Activated CD4-positive, alpha-beta memory T cell treated with anti-CD3 and anti-CD28 coated beads for 36 hours (primary cell): ENCODE data around the gene BIRC7. TPM values are rescaled to one million over a fixed set of nuclear protein-coding genes. Genes with fewer than 3 reads are reported as not detected.
A peak's percentile ranks its signal among the peaks of the same experiment; 100 is the strongest.

Experiments
- CTCF ChIA-PET: fragments of 350-600 bp; sonication (Branson Sonifier 250); formaldehyde crosslinking; loops from one replicate; lab custom pipeline; 2021; ENCODE audit warnings: antibody characterized with exemption, inconsistent platforms; lab: Charles Lee
- POLR2A ChIA-PET: fragments of 350-600 bp; sonication (Branson Sonifier 250); formaldehyde crosslinking; loops from one replicate; lab custom pipeline; 2021; ENCODE audit warnings: antibody characterized with exemption; lab: Charles Lee
- DNase-seq: peaks from one replicate; pipeline ENCODE4 v3.0.0-alpha.2; 2020
- H3K27ac Mint-ChIP-seq: one replicate; pipeline ENCODE4 v1.8.0; 2021; ENCODE audit warnings: mixed read lengths
- H3K27me3 Mint-ChIP-seq: one replicate; pipeline ENCODE4 v1.8.0; 2021; ENCODE audit warnings: mixed read lengths
- H3K36me3 Mint-ChIP-seq: one replicate; pipeline ENCODE4 v1.8.0; 2021; ENCODE audit warnings: mixed read lengths
- H3K4me1 Mint-ChIP-seq: one replicate; pipeline ENCODE4 v1.8.0; 2021; ENCODE audit warnings: low read depth, mixed read lengths
- H3K4me3 Mint-ChIP-seq: one replicate; pipeline ENCODE4 v1.8.0; 2021; ENCODE audit warnings: mild to moderate bottlenecking, mixed read lengths
- H3K9me3 Mint-ChIP-seq: one replicate; pipeline ENCODE4 v1.8.0; 2021; ENCODE audit warnings: mixed read lengths
- intact Hi-C: fragments of 100-400 bp; cut with micrococcal nuclease; formaldehyde crosslinking; loops from one replicate; pipeline ENCODE4 v1.15.1; 2023
- total RNA-seq, 2 experiments: library from RNA; stranded (reverse); gene quantifications; one replicate each; pipeline ENCODE4 v1.2.3, GENCODE V29; 2021

The BIRC7 gene
- total RNA-seq, 2 experiments from 2014 or later: not detected

GRCh38 chr20:63230800-63231268 lies 4.9 kb upstream of the BIRC7 start:
- H3K27me3 Mint-ChIP-seq: peaks cover 38% of the 10 kb centered on the region
- no peaks in the 10 kb centered on the region for H3K36me3 Mint-ChIP-seq
- no peak overlapping the region for H3K27ac Mint-ChIP-seq
- DNase-seq: peak; percentile 20
- no peak overlapping the region for H3K4me3 Mint-ChIP-seq
- ChIA-PET CTCF (interaction anchor here (1.0 kb wide), 1 partner anchor 10 kb away, joined by 3 read pairs; no protein-coding TSS in a partner anchor), POLR2A (no interaction called here)
- H3K4me1 Mint-ChIP-seq: peaks cover 3% of the 10 kb centered on the region
- no peaks in the 10 kb centered on the region for H3K9me3 Mint-ChIP-seq
- intact Hi-C loops: no loop called here

DNA sequence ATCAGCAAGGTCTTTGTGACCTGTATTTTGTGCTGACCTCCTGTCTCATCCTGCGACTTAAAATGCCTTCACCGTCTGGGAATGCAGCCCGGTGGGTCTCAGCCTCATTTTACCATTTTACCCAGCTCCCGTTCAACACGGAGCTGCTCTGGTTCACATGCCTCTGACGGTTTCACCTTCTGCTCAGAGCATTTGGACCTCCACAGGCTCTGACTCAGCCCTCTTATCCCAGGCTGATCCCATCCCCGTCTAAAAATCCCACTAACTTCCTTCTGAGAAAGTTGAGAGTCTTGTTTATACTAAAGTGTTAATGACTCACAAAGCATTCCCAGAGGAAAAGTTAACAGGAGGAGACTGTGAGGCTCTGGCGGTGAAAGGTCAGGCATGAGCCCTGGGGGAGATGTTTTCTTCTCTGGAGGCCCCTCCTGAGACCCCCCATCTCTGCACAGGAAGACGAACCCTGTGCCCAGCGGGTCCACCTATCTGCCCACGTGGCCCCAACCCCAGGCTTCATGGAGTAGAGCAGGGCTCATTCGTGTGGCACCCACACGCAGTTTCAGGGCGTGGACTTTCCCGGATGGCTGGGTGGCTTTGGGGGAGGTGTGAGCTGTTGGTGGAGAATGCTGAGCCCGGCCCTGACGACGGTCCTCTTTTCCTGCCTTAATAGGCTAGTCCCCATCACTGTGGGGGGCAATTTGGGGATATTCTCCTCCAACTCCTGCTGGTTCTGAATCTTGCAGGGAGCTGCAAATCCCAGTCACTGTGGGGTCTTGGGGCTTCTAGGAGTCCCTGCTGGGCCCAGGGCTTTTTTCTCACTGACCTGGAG lies 3.3 kb upstream of the BIRC7 start:
- intact Hi-C loops: no loop called here
- H3K36me3 Mint-ChIP-seq: no peaks in the 10 kb centered on the region
- peaks cover 38% of the 10 kb centered on the region for H3K27me3 Mint-ChIP-seq
- POLR2A ChIA-PET: no interaction called here
- H3K9me3 Mint-ChIP-seq: no peaks in the 10 kb centered on the region
- peaks cover 3% of the 10 kb centered on the region for H3K4me1 Mint-ChIP-seq
- CTCF ChIA-PET: interaction anchor here (4.6 kb wide), 1 partner anchor 9 kb away, joined by 47 read pairs; no protein-coding TSS in a partner anchor
- H3K4me3 Mint-ChIP-seq: no peak overlapping the region
- DNase-seq: no peak
- no peak overlapping the region for H3K27ac Mint-ChIP-seq

GRCh38 chr20:63233061-63233344 lies 2.7 kb upstream of the BIRC7 start:
- peaks cover 3% of the 10 kb centered on the region for H3K4me1 Mint-ChIP-seq
- POLR2A ChIA-PET: no interaction called here
- intact Hi-C loops: no loop called here

DNA sequence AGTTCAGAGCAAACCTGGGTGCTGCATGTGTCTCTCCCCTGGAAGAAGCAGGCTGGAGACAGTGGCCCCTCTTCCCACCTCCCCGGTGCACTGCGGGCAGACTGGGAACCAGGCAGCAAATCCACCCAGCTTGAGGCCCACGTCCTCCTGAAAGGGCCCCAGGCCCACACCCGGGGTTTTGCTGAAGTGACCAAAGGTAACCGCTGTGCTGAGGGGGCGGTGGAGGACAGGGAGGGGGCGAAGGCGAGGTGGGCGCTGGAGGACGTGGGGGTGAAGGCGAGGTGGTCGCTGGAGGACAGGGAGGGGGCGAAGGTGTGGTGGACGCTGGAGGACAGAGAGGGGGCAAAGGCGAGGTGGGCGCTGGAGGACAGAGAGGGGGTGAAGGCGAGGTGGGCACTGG lies 1.8 kb upstream of the BIRC7 start:
- Mint-ChIP-seq H3K27me3 (peaks cover 38% of the 10 kb centered on the region), H3K9me3 (no peaks in the 10 kb centered on the region), H3K4me3 (no peak overlapping the region), H3K27ac (no peak overlapping the region), H3K4me1 (peaks cover 3% of the 10 kb centered on the region), H3K36me3 (no peaks in the 10 kb centered on the region)
- DNase-seq: no peak
- POLR2A ChIA-PET: no interaction called here
- intact Hi-C loops: no loop called here
- CTCF ChIA-PET: interaction anchor here (1.3 to 4.6 kb wide), 2 partner anchors 10 to 39 kb away, joined by 3 to 47 read pairs; partner anchors contain the start of gene ARFGAP1

More at GRCh38 chr20:63233061-63233344, 2.7 kb upstream of the BIRC7 start:
- CTCF ChIA-PET: interaction anchor here (4.6 kb wide), 1 partner anchor 9 kb away, joined by 47 read pairs; no protein-coding TSS in a partner anchor
- no peaks in the 10 kb centered on the region for H3K36me3 Mint-ChIP-seq
- H3K9me3 Mint-ChIP-seq: no peaks in the 10 kb centered on the region
- H3K4me3 Mint-ChIP-seq: no peak overlapping the region
- H3K27me3 Mint-ChIP-seq: peaks cover 38% of the 10 kb centered on the region
- DNase-seq: no peak
- no peak overlapping the region for H3K27ac Mint-ChIP-seq

GRCh38 chr20:63234693-63235398 lies 859 bp upstream of the BIRC7 start:
- DNase-seq: peak; percentile 26
- POLR2A ChIA-PET: no interaction called here
- peaks cover 3% of the 10 kb centered on the region for H3K4me1 Mint-ChIP-seq
- intact Hi-C loops: no loop called here
- no peak overlapping the region for H3K4me3 Mint-ChIP-seq
- no peak overlapping the region for H3K27ac Mint-ChIP-seq
- no peaks in the 10 kb centered on the region for H3K9me3 Mint-ChIP-seq
- no peaks in the 10 kb centered on the region for H3K36me3 Mint-ChIP-seq
- H3K27me3 Mint-ChIP-seq: peaks cover 29% of the 10 kb centered on the region
- CTCF ChIA-PET: interaction anchor here (0.7 to 4.6 kb wide), 3 partner anchors 11 to 38 kb away, joined by 3 to 47 read pairs (median 3); partner anchors contain the start of gene ARFGAP1

DNA sequence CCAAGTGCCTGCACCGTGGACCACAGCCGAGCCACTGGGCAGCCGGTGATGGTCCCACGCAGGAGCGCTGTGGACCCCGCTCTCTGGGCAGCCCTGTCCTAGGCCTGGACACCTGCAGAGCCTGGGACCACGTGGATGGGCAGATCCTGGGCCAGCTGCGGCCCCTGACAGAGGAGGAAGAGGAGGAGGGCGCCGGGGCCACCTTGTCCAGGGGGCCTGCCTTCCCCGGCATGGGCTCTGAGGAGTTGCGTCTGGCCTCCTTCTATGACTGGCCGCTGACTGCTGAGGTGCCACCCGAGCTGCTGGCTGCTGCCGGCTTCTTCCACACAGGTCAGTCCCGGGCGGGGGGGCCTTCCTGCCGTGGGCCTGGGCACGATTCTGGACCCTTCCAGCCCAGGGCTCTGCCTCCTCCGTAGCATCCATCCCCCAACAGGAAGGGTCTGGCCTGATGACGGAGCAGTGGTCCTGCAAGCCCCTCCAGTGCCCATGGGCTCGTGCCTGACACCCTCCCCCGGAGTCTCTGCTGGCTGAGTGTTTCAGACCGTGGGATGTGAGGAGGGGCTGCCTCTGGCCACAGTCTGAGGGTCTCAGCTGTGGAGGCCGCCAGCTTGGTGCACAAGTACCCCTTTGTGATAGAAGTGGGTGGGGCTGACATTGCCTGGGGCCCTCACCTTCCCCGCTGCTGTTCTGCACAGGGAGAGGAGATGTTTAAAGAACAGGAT lies 572 bp downstream of the BIRC7 start:
- DNase-seq: no peak
- ChIA-PET CTCF (interaction anchor here (1.3 to 4.6 kb wide), 3 partner anchors 12 to 146 kb away, joined by 3 to 47 read pairs (median 6); no protein-coding TSS in a partner anchor), POLR2A (no interaction called here)
- Mint-ChIP-seq H3K27ac (no peak overlapping the region), H3K4me3 (no peak overlapping the region), H3K36me3 (no peaks in the 10 kb centered on the region), H3K4me1 (peaks cover 3% of the 10 kb centered on the region), H3K9me3 (no peaks in the 10 kb centered on the region), H3K27me3 (peaks cover 16% of the 10 kb centered on the region)
- intact Hi-C loops: no loop called here

DNA sequence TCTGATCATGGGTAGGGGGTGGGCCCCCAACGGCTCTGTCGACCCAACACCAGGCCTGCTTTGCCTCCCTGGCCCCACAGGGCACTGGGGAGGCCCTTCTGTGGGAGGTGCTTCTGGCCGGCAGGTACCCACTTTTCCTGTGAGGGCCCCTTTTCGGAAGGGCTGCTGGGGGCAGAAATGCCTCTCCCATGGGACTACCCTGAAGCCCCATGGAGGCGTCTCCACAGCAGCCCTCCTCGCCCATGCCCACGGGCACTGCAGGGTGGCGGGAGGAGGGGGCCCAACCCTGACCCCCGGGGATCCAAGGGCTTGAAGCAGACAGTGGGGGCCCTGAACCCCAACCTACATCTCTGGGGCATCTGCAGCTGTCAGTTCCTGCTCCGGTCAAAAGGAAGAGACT lies 2.3 kb downstream of the BIRC7 start:
- no peaks in the 10 kb centered on the region for H3K9me3 Mint-ChIP-seq
- no peak for DNase-seq
- no peak overlapping the region for H3K27ac Mint-ChIP-seq
- intact Hi-C loops: no loop called here
- POLR2A ChIA-PET: no interaction called here
- H3K4me1 Mint-ChIP-seq: peaks cover 3% of the 10 kb centered on the region
- H3K36me3 Mint-ChIP-seq: no peaks in the 10 kb centered on the region
- peaks cover 7% of the 10 kb centered on the region for H3K27me3 Mint-ChIP-seq
- CTCF ChIA-PET: interaction anchor here (1.6 kb wide), 1 partner anchor 14 kb away, joined by 6 read pairs; no protein-coding TSS in a partner anchor
- H3K4me3 Mint-ChIP-seq: no peak overlapping the region

DNA sequence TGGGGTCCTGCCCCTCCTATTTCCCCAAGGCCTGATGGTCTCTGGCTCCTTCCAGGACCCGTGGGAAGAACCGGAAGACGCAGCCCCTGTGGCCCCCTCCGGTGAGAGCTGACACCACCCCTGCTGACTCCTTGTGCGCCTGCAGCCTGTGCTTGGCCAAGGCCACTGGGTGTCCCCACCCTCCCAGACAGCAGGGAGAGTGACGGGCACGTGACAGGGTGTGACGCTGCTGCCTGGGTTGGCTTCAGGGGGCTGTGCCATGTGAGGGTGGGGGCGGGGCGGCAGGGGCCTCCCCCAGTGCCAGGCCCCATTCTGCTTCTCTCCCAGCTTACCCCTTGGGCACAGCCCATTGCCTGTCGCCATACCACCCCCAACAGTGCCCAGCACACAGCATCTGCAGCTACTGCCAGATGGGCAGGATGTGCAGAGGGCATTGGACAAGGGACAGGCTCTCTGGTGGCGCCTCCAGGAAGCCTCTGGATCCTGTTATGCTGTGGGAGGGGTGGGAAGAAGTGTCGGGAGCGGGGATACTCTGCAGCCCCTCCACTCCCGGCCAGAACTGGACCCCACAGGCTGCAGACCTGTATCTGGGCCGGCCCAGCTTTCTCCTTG lies 2.9 kb downstream of the BIRC7 start:
- intact Hi-C loops: no loop called here
- Mint-ChIP-seq H3K4me1 (peaks cover 3% of the 10 kb centered on the region), H3K36me3 (no peaks in the 10 kb centered on the region), H3K27ac (no peak overlapping the region), H3K27me3 (peaks cover 6% of the 10 kb centered on the region), H3K4me3 (no peak overlapping the region), H3K9me3 (no peaks in the 10 kb centered on the region)
- no peak for DNase-seq
- ChIA-PET POLR2A (no interaction called here), CTCF (interaction anchor here (2.8 kb wide), 1 partner anchor 15 kb away, joined by 8 read pairs; no protein-coding TSS in a partner anchor)

DNA sequence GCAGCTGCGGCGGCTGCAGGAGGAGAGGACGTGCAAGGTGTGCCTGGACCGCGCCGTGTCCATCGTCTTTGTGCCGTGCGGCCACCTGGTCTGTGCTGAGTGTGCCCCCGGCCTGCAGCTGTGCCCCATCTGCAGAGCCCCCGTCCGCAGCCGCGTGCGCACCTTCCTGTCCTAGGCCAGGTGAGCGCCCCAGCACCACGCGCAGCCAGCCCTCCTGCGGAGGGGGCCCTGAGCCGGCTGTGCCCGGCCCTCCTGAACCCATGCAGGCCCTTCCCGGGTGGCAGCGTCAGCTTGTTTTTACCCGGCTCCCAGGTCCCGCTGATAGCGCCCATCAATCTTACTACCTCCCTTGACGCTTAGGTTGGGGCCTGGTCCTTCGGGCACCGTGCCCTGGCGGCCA lies 3.7 kb downstream of the BIRC7 start:
- H3K9me3 Mint-ChIP-seq: no peaks in the 10 kb centered on the region
- peaks cover 3% of the 10 kb centered on the region for H3K4me1 Mint-ChIP-seq
- intact Hi-C loops: no loop called here
- H3K27ac Mint-ChIP-seq: no peak overlapping the region
- no peaks in the 10 kb centered on the region for H3K36me3 Mint-ChIP-seq
- no peak for DNase-seq
- no peak overlapping the region for H3K4me3 Mint-ChIP-seq
- H3K27me3 Mint-ChIP-seq: peaks cover 7% of the 10 kb centered on the region
- ChIA-PET POLR2A (no interaction called here), CTCF (interaction anchor here (2.8 kb wide), 1 partner anchor 16 kb away, joined by 8 read pairs; no protein-coding TSS in a partner anchor)

DNA sequence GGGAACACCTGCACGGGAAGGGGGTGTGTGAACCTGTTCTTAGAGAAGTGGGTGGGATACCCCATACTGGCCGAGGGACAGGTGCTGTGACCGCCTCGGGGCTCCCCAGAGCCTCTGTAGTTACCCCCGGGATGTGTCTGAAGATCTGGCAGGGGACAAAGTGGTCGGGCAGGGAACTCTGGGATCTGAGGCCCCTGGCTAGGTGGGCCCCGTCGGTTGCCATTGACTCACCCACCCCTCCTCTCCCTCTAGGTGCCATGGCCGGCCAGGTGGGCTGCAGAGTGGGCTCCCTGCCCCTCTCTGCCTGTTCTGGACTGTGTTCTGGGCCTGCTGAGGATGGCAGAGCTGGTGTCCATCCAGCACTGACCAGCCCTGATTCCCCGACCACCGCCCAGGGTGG lies 4.3 kb downstream of the BIRC7 start:
- H3K27me3 Mint-ChIP-seq: peaks cover 7% of the 10 kb centered on the region
- ChIA-PET POLR2A (no interaction called here), CTCF (interaction anchor here (2.8 kb wide), 1 partner anchor 16 kb away, joined by 8 read pairs; no protein-coding TSS in a partner anchor)
- no peak overlapping the region for H3K27ac Mint-ChIP-seq
- no peaks in the 10 kb centered on the region for H3K9me3 Mint-ChIP-seq
- intact Hi-C loops: no loop called here
- no peaks in the 10 kb centered on the region for H3K36me3 Mint-ChIP-seq
- H3K4me1 Mint-ChIP-seq: no peaks in the 10 kb centered on the region
- DNase-seq: no peak
- no peak overlapping the region for H3K4me3 Mint-ChIP-seq

GRCh38 chr20:63241272-63241671 lies 5.6 kb downstream of the BIRC7 start:
- Mint-ChIP-seq H3K36me3 (no peaks in the 10 kb centered on the region), H3K27ac (no peak overlapping the region), H3K9me3 (no peaks in the 10 kb centered on the region), H3K4me3 (no peak overlapping the region), H3K27me3 (peaks cover 13% of the 10 kb centered on the region), H3K4me1 (no peaks in the 10 kb centered on the region)
- ChIA-PET CTCF (interaction anchor here (1.0 to 2.8 kb wide), 2 partner anchors 12 to 18 kb away, joined by 3 to 8 read pairs; no protein-coding TSS in a partner anchor), POLR2A (no interaction called here)
- intact Hi-C loops: no loop called here
- no peak for DNase-seq
